NCI-H2081 treated with DMSO at 0.1 percent for 48 hours (cell line): ENCODE data around the gene LSM12.
"Not testable (repeated sequence)": the region's sequence is repeated elsewhere in the genome, so short reads cannot be mapped to it uniquely, and the experiment has no call there.

ENCODE experiments used
- DNase-seq: peaks from one replicate; lab custom pipeline; 2025; lab: John Stamatoyannopoulos, UW

LSM12 gene

DNA sequence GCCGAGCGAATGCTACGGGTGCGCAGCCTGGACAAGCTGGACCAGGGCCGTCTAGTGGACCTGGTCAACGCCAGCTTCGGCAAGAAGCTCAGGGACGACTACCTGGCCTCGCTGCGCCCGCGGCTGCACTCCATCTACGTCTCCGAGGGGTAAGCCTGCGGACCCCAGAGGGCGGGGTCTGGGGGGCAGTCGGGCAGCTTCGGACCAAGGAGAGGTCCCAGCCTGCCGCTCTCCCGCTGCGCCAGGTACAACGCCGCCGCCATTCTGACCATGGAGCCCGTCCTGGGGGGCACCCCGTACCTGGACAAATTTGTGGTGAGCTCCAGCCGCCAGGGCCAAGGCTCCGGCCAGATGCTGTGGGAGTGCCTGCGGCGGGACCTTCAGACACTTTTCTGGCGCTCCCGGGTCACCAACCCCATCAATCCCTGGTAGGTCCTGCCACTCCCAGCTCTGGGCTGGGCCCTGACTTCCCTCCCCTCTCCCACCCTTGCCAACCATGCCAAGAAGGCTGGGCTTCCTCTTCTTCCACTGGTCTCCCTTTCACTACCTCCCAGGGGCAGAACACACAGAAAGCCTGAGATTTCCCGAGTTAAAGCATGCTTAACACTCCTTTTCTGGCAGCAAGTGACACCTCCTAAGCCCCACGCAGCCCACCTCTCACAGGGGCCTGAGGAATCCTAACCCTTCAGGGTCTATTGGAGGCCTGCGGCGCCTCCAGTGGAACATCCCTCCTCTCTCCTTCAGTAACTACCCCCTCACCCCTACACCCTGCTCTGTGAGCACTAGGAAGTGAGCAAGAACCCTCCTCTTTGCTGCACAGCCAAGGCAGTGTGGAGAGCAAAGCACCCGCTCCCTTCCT, 58.9 kb downstream of the LSM12 start:
- no peak for DNase-seq

DNA sequence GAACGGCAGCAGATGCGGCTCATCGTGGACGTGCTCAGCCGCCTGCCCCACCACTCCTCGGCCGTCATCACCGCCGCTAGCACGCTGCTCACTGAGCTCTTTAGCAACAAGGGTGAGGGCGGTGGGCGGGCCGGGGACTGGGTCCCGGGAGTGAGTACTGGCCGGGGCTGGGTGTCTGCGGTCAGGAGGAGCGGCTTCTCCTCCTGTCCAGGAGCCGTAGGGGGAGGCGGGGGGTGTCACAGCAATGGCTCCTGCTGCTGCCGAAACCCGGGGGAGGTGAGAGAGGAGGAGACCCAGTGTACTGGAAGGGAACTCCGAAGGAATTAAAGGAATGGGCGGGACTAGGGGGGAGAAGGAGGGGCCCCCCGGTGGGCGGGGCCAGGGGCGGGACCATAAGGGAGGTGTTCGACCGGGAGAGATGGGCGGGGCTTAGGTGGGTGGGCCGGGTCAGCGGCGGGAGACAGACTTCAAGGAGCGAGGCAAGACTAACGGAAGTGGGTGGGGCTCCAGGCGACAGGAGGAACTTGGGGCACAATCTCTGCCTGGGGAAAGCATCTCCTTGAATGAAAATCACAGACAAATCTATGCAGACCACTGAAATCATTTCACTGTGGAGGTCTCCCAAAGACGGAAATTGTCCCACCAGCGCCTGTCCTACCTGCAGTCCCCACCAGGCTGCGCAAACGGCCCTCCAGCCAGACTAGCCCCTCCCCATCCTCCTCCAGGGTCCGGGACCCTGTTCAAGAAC, 59.7 kb downstream of the LSM12 start:
- no peak for DNase-seq

DNA sequence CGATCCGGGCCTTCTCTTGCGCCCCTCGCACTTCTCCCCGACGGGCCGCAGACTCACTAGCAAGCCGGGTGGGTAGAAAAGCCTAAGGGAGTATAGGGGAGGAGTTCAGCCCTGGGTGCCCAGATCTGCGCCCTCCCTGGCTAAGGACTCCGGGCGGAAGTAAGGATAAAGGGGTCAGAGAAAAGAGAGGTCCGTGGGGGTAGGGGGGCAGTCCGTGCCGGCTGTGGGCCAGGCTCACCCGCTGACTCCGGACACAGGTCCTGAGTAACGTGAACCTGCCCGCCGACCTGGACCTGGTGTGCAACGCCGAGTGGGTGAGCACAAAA, 60.2 kb downstream of the LSM12 start:
- DNase-seq = no peak

DNA sequence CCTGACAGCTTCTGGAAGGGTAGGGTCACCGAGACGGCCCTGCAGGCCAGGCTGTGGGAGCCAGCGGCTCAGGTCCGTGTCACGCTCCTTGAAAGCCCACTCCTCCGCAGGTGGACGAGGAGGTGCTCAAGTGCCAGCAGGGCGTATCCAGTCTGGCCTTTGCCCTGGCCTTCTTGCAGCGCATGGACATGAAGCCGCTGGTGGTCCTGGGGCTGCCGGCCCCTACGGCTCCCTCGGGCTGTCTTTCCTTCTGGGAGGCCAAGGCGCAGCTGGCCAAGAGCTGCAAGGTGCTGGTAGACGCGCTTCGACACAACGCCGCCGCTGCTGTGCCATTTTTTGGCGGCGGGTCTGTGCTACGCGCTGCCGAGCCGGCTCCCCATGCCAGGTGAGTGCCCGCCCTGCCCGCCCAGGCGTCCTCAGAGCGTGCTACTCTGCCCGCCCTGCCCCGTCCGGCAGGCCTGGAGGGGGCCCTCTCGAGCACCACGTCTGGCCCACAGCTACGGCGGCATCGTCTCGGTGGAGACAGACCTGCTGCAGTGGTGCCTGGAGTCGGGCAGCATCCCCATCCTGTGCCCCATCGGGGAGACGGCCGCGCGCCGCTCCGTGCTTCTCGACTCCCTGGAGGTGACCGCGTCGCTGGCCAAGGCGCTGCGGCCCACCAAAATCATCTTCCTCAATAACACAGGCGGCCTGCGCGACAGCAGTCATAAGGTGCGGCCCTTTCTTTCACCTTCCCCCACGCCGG, 60.8 kb downstream of the LSM12 start:
- no peak for DNase-seq

DNA sequence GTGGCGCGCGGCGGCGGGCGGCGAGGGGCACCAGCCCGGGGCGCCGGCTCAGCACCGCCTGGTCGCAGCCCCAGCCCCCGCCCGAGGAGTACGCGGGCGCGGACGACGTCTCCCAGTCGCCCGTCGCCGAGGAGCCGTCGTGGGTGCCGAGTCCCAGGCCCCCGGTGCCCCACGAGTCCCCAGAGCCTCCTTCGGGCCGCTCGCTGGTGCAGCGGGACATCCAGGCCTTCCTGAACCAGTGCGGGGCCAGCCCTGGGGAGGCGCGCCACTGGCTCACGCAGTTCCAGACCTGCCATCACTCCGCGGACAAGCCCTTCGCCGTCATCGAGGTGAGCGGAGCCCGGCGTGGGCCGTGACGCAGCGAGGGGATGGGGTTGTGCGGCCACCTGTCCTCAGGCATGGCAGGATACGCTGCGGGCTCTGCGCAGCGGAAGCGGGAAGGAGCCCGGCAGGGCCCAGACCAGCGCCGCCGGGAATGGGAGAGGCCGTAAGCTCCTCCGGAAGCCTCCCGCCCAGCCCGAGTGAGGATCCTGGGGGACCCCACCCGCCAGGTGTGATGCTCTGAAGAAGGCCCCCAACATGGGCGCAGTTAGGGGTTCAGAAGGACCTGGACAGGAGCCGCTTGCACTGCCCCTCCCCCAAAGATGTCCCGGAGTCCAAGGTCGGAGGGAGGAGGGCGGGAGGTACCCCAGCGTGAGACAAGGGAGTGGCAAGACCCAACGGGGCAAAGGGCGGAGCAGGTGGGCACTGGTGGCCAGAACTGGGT, 61.5 kb downstream of the LSM12 start:
- DNase-seq = no peak

DNA sequence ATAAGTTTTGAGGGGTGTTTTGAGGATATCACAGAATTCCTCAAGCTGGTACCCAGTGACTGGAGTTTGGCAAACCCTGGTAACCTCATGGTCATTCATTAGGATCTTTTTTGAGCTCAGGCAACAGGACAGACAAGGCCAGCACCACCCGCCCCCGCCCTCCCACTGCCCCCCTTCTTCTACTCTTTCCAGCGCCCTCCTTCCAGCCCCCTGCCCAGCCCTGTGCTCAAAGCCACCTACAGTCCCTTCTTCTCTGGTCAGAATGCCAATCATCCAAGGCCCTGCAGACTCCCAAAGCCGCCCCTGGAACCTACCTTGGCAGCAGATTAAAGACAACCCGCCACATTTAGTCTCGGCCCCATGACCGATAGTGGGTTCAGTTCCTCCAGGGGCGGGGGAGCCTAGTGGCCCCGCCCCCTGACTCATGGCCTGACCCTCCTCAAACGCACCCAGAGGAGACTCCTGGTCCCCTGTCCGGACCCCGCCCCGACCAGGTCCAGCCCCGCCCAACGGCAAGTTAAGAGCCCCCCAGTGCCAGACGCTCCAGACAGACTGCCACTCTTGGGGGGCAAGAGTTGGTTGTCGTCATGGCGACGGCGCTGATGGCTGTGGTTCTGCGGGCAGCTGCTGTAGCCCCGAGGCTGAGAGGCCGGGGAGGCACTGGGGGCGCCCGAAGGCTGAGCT, 62.3 kb downstream of the LSM12 start, which contains the start of gene NAGS:
Gene NAGS, plus strand, starts transcription at position 546 of the 684 bp plus-strand sequence. Its CDS starts 42 bp downstream, at position 588.
- no peak for DNase-seq

DNA sequence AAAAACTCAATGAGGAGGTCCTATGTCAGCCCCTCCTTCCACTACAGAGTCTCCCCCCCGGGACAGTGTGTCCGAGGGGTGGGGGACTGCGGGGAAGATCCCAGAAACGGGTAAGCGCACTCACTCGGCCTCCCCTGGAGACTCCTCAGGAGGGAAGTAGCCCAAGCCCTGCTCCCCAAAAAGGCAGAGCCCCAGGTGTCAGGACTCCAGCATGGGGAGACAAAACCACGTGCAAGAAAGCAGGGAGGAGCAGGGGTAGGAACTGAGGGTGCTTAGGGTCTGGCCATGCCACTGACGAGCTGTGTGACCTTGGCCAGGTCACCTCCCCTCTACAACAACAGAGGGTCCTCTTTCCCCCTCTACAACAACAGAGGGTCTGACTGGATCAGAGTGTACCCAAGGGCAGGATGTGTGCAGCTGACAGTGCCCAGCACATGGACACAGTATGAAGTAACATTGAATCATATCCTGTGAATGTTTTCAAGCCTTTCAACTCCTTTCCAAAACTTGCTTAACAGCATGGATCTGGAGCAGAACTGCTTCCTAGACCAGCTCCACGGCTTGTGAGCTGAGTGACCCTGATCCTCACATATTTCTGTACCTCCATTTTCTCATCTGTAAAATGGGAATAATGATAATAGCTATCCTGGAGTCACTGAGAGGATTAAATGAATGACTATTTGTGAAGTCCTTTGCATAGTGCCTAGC, 64.2 kb downstream of the LSM12 start:
- no peak for DNase-seq

DNA sequence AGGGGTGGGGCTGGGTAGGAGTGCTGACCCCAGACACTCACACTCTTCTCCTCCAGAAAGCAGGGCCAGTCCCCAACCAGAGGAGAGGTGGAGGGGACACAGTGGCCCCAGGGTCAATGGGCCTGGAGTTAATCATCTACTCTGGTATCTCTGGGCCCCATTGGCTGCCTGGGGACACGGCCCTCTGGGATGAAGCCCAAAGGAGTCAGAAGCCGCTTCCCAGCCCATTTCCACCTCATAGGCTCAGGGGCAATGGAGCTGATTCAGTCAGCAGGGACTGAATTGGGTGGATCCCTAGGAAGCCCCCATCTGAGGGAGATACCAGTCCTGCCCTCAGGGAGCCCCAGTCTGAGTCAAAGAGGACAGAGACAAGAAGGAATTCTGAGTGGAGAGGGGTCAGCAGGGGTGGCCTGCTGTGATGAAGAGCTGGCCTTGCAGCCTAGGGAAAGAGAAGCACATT, 65.0 kb downstream of the LSM12 start:
- no peak for DNase-seq

DNA sequence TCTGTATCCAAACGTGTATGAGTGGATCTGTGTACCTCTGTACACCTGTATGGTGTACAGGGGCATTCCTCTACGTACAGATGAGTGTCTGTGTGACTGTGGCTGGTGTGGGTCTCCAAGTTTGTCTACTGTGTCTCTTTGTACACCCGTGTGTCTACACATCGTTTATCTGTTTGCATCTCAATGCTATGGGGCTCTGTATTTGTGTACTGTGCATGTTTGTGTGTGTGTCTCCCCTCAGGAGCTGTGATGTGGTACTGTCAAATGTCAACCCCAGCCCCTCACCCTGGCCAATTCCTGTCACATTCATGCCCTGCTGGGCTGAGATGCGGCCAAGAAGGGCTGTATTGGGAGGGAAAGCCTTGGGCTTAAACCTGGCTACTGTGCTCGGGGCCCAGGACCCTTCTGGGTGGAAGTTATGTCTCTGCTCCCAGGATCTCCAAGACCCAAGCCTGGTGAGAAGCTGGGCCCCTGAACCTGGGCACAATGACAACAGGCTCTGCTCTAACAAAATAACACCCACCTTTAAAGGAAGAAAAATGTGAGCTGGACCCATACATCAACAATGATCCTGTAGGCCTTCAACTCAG, 65.5 kb downstream of the LSM12 start:
- no peak for DNase-seq

DNA sequence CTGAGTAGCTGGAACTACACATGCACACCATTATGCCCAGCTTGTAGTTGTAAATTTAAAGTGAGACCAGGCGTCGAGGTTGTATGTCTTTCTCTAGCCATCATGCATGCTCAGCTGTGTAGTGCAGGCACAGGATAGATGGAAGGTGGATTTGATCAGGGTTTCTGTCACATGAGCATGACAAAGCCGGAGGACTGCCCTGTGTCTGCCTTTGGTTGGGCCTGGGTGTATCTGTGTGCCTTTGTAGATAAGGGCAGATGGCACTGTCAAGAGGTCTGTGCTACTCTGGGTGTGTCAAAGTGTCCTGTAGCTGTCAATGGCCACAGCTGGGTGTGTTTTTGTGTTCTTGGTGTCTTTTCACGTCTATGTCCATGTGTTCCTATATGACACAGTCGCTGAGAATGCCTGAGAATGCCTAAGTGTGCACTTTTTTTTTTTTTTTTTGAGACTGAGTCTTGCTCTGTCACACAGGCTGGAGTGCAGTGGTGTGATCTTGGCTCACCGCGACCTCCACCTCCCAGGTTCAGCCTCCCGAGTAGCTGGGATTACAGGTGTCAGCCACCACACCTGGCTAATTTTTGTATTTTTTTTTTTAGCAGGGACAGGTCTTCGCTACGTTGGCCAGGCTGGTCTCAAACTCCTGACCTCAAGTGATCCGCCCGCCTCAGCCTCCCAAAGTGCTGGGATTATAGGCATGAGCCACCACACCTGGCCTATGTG, 66.2 kb downstream of the LSM12 start:
- DNase-seq = no peak

DNA sequence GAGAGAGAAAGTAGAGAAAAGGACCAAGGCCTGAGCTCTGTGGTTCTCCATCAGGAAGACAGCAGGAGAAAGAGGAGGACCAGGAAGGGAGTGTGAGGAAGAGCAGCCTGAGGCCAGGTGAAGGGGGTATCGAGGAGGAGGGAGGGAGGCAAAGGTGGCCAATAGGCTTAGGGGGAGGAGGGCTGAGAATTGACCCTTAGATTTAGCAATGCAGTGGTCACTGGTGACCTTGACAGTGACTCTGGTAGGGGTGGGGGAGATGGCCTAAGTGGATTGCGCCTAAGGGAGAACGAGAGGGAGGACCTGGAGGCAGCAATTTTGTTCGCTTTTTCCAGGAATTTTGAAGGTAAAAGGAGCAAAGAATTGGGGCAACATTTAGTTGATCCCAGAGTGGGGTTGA, 67.4 kb downstream of the LSM12 start:
- no peak for DNase-seq

DNA sequence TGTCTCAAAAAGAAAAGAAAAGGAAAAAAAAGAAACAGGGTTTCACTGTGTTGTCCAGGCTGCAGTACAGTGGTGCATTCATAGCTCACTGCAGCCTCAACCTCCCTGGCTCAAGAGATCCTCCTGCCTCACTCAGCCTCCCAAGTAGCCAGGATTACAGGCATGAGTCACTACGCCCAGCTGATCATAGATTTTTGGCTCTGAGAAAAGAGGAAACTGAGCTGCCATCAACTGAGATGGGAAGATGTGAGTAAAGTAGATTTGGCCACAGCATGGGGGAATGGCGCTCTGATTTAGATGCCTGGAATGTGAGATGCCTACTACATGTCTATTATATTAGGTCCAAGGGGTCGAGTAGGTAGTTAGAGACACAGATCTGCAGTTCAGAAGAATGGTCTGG, 67.9 kb downstream of the LSM12 start:
- DNase-seq = no peak

DNA sequence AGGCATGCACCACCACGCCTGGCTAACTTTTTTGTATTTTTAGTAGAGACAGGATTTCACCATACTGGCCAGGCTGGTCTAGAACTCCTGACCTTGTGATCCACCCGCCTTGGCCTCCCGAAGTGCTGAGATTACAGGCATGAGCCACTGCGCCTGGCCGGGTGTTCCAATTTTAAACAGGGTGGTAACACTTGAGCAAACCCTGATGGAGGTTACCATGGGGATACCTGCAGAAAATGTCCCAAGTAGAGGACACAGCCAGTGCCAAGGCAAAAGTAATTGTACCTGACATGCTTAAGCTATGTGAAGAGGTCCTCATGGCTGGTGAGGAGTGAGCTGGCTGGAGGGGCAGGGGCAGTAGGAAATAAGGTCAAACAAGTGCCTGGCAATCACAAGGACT, 69.3 kb downstream of the LSM12 start:
- not testable (repeated sequence) for DNase-seq

DNA sequence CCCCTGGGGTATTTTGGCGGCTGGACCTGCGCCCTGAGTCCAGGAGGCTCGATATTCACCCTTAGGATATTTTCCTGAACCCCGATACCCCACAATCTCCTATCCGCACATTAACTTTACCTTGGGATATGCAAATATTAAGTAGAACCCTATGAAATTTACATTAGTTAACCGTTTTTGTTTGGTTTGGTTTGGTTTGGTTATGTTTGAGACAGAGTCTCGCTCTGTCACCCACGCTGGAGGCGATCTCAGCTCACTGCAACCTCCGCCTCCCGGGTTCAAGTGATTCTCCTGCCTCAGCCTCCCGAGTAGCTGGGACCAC, 71.4 kb downstream of the LSM12 start:
- DNase-seq = no peak

DNA sequence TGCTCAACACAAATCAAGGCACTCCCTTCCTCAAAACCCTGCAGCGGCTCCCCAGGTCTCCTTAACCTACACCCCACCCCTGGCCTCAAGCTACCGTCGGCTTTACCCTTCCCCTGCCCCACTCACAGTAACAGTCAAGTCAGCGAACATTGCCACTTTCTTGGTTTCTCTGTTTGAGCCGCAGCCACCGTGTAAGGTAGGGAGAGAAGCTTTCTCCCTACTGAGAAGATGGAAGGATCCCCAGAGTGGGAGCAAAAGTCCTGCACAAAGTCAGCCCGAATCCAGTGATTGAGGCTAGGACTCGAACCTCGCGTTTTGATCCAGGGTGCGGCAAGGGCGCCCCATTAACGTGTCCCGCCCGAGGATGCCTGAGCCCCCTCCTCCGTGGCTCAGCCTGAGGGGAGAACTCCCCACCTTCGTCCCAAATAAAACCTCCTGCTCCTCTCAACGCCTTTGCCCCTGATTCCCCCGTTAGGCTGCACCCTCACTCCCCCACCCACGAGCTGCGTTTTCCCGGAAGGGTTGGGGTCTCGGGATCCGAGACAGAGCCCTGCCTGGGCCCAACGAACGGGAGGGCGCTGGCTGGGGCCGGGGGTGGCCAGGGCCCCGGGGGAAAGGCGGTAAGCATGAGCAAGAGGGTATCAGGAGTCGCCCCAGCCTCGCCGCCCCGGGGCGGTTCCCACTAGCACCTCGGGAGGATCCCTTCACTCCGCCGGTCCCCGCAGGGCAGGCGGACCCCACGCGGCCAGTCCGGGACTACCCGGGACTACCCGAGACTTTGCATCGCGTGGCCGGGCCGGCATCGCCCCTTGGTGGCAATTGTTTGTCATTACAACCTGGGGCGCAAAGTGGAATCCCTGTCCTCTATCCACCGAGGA, 72.0 kb downstream of the LSM12 start:
- DNase-seq = no peak

DNA sequence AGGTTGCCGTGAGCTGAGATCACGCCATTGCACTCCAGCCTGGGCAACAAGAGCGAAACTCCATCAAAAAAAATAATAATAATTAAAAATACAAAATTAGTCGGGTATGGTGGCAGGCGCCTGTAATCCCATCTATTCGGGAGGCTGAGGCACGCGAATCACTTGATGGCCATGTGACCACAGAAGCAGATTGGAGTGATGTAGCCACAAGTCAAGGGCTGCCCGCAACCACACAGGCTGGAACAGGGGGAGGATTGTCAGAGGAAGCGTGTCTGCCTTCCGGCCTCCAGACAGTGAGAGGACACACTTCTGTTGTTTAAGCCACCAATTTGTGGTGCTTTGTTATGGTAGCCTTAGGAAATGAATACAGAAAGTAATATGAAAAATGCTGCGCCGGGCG, 73.8 kb downstream of the LSM12 start:
- DNase-seq = no peak

DNA sequence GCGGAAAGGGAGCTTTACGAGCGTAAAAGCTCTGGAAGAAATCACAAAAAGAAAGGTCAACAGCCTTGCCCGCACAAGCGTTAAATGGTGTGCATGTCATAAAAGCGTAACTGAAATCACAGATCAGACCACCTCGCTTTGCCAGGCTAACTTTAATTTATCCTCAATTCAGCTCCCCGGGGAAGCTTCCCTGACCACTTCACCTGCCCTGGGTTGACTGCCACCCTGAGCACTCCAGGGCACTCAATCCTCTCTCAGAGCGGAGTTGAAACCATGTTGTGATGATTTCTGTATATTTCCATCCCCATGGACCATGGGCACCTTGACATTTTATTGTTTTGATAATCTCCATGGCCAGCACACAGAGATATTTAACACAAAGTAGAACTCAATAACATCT, 78.2 kb downstream of the LSM12 start:
- DNase-seq = no peak

DNA sequence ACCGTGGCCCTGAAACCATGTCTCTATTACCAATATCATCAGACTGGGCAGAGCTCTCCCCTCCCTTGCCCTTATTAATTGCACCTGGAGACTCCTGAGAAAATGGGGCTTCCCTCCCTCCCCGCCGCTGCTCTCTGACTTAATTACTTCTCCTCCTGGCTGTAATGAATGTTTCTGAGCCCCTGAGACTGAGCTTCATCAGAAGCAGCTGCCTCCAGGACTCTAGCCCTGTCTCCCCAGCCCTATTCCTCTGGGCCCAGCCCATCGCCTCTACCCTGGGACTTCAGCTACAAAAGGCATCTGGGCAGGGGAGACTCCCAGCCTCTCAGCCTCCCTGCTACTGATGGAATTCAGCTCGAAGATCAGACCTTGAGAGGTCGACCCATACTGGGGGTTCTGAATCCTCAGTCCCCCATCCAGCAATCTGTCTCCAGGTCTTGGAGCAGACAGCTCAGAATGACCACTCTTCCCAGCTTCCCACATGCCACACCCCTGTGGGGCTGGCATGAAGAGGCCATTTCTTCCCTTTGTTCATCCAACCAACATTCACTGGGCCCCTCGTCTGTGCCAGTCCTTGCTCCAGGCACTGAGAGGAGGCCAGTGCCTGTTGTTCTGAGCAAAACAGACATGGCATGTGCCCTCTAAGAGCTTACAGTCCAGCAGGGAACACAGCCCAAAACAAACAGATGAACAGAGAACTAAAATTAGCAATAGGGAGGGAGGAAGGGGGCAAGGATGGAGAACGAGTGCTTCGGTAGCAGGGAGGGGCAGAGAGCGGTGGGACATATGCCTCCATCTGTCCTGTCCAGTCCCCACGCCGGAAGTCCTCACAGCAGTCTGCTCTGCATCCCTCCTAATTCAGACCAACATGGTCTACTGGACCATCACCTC, 79.1 kb downstream of the LSM12 start:
- DNase-seq = no peak
